Colonic mucosa (tissue), 4 donors: ENCODE measurements around the gene DHX34. TPM values are rescaled to one million over a fixed set of nuclear protein-coding genes. Genes with fewer than 3 reads are reported as not detected.

Source experiments
- DNase-seq: peaks from one replicate; pipeline ENCODE4 v3.0.0-alpha.2; 2020
- H3K27ac ChIP-seq: fragments of 200-600 bp; one replicate; pipeline ENCODE4 v1.8.0; 2021
- H3K27me3 ChIP-seq: fragments of 200-600 bp; one replicate; pipeline ENCODE4 v1.8.0; 2021
- H3K36me3 ChIP-seq: fragments of 200-600 bp; one replicate; pipeline ENCODE4 v1.8.0; 2021
- H3K4me1 ChIP-seq: fragments of 200-600 bp; one replicate; pipeline ENCODE4 v1.8.0; 2021; ENCODE audit warnings: mild to moderate bottlenecking
- H3K4me3 ChIP-seq: fragments of 200-600 bp; one replicate; pipeline ENCODE4 v1.8.0; 2021
- H3K9ac ChIP-seq, 2 donors: one replicate each; pipeline ENCODE4 v1.7.0; 2013; ENCODE audit warnings: control low read depth in 2 of 2, low read depth in 2 of 2, low read length in 2 of 2
- H3K9me3 ChIP-seq: fragments of 200-600 bp; one replicate; pipeline ENCODE4 v1.8.0; 2021
- intact Hi-C: fragments of 100-400 bp; cut with DNase I; formaldehyde crosslinking; loops from one replicate; pipeline ENCODE4 v1.14.1; 2022
- total RNA-seq, 2 donors: library from RNA; stranded (reverse); fragmentation: NEBNext Ultra II Directional in 1 of 2; extraction: Animal tissue kit (Norgen Biotek cat#: 25700) in 1 of 2; gene quantifications; one replicate each; pipeline ENCODE4 v1.2.1, GENCODE V29; 2021
- TF ChIP-seq, protein P1 (sequence below): fragments of 200-600 bp; IDR thresholded peaks from one replicate; pipeline ENCODE4 v1.8.0; 2022; ENCODE audit warnings: antibody characterized with exemption, mild to moderate bottlenecking
- donor health status: healthy.
- donor health status: DM: no; HTN: no; CAD: no.
- donor health status: DM: no; HTN: no; CAD: no.

Gene DHX34
- total RNA-seq, 2 donors from 2014 or later: 6.3 to 17.8 TPM

DNA sequence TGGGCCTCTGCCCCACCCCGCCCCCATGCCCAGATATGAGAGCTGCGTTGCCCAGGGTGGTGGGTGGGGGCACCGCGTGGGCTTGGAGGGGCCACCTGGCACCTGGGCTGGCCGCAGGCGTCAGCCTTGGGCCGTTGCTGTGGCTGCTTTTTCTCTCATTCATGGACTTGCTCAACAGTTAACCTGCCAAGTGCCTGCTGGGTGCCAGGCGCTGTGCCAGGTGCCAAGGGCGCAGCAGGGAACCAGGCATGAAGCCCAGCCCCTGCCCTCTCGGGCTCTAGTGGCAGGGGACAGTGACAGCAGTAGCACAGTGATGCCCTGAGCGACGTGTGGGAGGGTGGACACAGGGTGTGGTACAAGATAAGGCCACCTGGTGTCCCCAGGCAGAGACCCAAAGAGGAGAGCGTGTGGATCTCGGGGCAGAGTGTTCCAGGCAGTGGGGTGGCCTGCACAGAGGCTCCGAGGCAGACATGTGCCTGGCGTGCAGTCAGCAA lies 28.1 kb downstream of the DHX34 start:
- no peaks in the 10 kb centered on the region for H3K27me3 ChIP-seq
- no peak overlapping the region for H3K4me3 ChIP-seq
- no peak overlapping the region for H3K9ac ChIP-seq
- H3K36me3 ChIP-seq: peaks cover 12% of the 10 kb centered on the region
- DNase-seq: no peak
- no peaks in the 10 kb centered on the region for H3K9me3 ChIP-seq
- TF ChIP-seq, protein P1, sequence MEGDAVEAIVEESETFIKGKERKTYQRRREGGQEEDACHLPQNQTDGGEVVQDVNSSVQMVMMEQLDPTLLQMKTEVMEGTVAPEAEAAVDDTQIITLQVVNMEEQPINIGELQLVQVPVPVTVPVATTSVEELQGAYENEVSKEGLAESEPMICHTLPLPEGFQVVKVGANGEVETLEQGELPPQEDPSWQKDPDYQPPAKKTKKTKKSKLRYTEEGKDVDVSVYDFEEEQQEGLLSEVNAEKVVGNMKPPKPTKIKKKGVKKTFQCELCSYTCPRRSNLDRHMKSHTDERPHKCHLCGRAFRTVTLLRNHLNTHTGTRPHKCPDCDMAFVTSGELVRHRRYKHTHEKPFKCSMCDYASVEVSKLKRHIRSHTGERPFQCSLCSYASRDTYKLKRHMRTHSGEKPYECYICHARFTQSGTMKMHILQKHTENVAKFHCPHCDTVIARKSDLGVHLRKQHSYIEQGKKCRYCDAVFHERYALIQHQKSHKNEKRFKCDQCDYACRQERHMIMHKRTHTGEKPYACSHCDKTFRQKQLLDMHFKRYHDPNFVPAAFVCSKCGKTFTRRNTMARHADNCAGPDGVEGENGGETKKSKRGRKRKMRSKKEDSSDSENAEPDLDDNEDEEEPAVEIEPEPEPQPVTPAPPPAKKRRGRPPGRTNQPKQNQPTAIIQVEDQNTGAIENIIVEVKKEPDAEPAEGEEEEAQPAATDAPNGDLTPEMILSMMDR: no peak
- intact Hi-C loops: no loop called here
- no peak overlapping the region for H3K27ac ChIP-seq
- no peaks in the 10 kb centered on the region for H3K4me1 ChIP-seq

DNA sequence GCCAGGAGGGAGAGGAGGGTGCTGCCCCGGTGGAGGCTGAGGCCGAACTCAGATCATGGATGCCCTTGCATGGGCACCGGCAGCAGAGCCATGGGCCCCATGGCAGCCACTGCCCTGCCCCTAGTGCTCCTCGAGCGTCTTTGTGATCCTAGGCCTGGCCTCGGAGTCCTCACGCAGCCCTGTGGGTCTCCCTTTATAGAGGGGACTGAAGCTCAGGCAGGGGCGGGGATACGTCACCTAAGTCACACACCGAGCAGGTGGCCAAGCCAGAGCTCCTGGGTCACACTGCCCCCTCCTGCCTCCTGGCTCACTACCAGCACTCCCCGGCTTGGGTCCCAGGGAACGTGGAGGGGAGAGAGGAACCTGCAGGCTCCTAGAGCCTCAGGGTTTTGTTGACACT lies 28.7 kb downstream of the DHX34 start:
- intact Hi-C loops: no loop called here
- Histone ChIP-seq H3K4me3 (no peak overlapping the region), H3K9ac (no peak overlapping the region), H3K36me3 (peaks cover 12% of the 10 kb centered on the region), H3K4me1 (no peaks in the 10 kb centered on the region), H3K27ac (no peak overlapping the region), H3K27me3 (no peaks in the 10 kb centered on the region), H3K9me3 (no peaks in the 10 kb centered on the region)
- DNase-seq: no peak
- TF ChIP-seq, protein P1: no peak

DNA sequence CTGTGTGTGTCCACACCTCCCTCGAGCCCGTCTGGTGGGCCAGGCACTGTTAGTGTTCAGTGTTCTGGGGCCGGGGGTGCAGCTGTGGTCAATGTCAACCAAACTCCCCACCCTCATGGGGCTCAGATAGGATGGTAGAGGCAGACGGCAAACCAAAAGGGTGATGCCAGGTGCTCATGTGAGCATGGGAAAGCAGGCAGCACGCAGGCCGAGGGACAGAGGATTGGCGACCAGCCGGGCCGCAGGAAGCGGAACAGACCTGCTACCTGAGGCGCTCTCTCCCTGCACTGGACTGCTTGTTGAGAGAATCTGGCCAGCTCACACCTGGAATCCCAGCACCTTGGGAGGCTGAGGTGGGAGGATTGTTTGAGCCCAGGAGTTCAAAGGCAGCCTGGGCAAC lies 29.1 kb downstream of the DHX34 start:
- Histone ChIP-seq H3K36me3 (peaks cover 12% of the 10 kb centered on the region), H3K27me3 (no peaks in the 10 kb centered on the region), H3K9ac (no peak overlapping the region), H3K4me1 (no peaks in the 10 kb centered on the region), H3K4me3 (no peak overlapping the region), H3K27ac (no peak overlapping the region), H3K9me3 (no peaks in the 10 kb centered on the region)
- DNase-seq: no peak
- TF ChIP-seq, protein P1: no peak
- intact Hi-C loops: no loop called here

DNA sequence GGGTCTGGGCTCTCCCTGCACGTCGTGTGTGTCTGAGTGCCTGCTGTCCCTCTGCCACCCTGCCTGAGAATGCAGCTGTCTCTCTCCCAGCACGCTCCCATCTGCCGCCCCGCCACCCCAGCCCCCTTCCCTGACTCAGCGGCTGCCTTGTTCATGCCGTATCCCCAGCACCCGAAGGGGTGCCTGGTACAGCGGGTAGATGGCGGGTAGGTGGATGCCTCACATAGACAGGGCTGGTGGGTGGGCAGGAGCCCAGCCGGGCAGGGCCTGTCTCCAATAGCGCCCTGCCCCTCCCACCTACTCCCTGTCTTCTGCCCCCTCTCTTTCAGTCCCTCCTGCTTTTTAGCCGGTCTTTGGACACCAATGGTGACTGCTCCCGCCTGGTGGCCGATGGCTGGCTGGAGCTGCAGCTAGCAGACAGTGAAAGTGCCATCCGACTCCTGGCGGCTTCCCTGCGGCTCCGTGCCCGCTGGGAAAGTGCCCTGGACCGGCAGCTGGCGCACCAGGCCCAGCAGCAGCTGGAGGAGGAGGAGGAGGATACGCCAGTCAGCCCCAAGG lies 30.3 kb downstream of the DHX34 start:
- no peaks in the 10 kb centered on the region for H3K9me3 ChIP-seq
- H3K36me3 ChIP-seq: peaks cover 5% of the 10 kb centered on the region
- no peak overlapping the region for H3K9ac ChIP-seq
- no peak overlapping the region for H3K27ac ChIP-seq
- DNase-seq: no peak
- H3K27me3 ChIP-seq: no peaks in the 10 kb centered on the region
- H3K4me3 ChIP-seq: no peak overlapping the region
- intact Hi-C loops: no loop called here
- H3K4me1 ChIP-seq: no peaks in the 10 kb centered on the region
- TF ChIP-seq, protein P1: no peak

DNA sequence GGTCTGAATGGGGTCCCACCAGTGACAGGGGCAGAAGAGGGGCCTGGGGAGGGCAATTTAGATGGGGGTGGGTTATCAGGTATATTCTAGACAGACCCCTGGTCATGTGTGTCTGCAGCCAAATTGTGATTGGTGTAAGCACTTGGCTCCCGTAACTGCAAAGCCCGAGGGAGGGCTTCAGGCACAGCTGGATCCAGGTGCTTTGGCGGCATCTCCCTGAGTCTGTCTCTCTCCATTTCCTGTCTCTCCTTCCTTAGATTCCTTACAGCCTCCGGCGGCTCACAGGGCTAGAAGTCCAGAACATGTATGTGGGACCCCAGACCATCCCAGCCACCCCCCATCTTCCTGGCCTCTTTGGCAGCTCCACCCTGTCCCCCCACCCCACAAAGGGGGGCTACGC lies 31.4 kb downstream of the DHX34 start:
- no peak overlapping the region for H3K4me3 ChIP-seq
- no peak overlapping the region for H3K9ac ChIP-seq
- H3K27ac ChIP-seq: no peak overlapping the region
- peaks cover 5% of the 10 kb centered on the region for H3K36me3 ChIP-seq
- intact Hi-C loops: loop anchor here (10.0 kb wide), 1 partner anchor 86 kb away; no protein-coding TSS in a partner anchor
- TF ChIP-seq, protein P1: no peak
- H3K27me3 ChIP-seq: no peaks in the 10 kb centered on the region
- DNase-seq: no peak
- H3K9me3 ChIP-seq: no peaks in the 10 kb centered on the region
- no peaks in the 10 kb centered on the region for H3K4me1 ChIP-seq
